SK-N-SH treated with all-trans-retinoic acid at 6 μM for 48 hours (cell line): ENCODE data around the gene MCUR1.
A peak's percentile ranks its signal among the peaks of the same experiment; 100 is the strongest.

ENCODE experiments used
- ATAC-seq: fragments of 200-7000 bp; cut with Tn5 transposase; 3 replicates; pipeline ENCODE4 v1.9.1; 2020; ENCODE audit warnings: mild to moderate bottlenecking, moderate library complexity
- ARNTL ChIP-seq: fragments of 450-650 bp; formaldehyde crosslinking; IDR thresholded peaks from 2 replicates; pipeline ENCODE4 v1.5.0; 2020; ENCODE audit warnings: low read depth, mild to moderate bottlenecking, moderate library complexity, borderline replicate concordance
- BACH2 ChIP-seq: fragments of 250-450 bp; sonication (Bioruptor Pico); IDR thresholded peaks from 2 replicates; pipeline ENCODE4 v1.9.0; 2021; ENCODE audit warnings: mild to moderate bottlenecking, borderline replicate concordance
- CSRNP3 ChIP-seq: fragments of 250-450 bp; sonication (Bioruptor Pico); IDR thresholded peaks from 2 replicates; pipeline ENCODE4 v1.5.1; 2021; ENCODE audit warnings: mild to moderate bottlenecking, moderate library complexity
- ESRRG ChIP-seq: fragments of 250-450 bp; sonication (Bioruptor Pico); IDR thresholded peaks from 2 replicates; pipeline ENCODE4 v1.6.1; 2021; ENCODE audit warnings: mild to moderate bottlenecking
- GLIS3 ChIP-seq: fragments of 250-450 bp; sonication (Bioruptor Pico); IDR thresholded peaks from 2 replicates; pipeline ENCODE4 v1.5.0; 2020; ENCODE audit warnings: mild to moderate bottlenecking, moderate library complexity
- ISL1 ChIP-seq: fragments of 250-450 bp; sonication (Bioruptor Pico); IDR thresholded peaks from 2 replicates; pipeline ENCODE4 v2.1.2; 2022; ENCODE audit warnings: mild to moderate bottlenecking, moderate library complexity
- OSR1 ChIP-seq: fragments of 250-450 bp; sonication (Bioruptor Pico); IDR thresholded peaks from 2 replicates; pipeline ENCODE4 v1.8.0; 2022; ENCODE audit warnings: moderate library complexity, mild to moderate bottlenecking, inconsistent platforms
- PATZ1 ChIP-seq: fragments of 250-450 bp; sonication (Bioruptor Pico); IDR thresholded peaks from 2 replicates; pipeline ENCODE4 v1.8.0; 2020; ENCODE audit warnings: mild to moderate bottlenecking, moderate library complexity, borderline replicate concordance
- PPARA ChIP-seq: fragments of 250-450 bp; sonication (Bioruptor Pico); IDR thresholded peaks from 2 replicates; pipeline ENCODE4 v1.5.0; 2020; ENCODE audit warnings: mild to moderate bottlenecking, borderline replicate concordance
- RARB ChIP-seq: fragments of 250-450 bp; sonication (Bioruptor Pico); IDR thresholded peaks from 2 replicates; pipeline ENCODE4 v1.8.0; 2021; ENCODE audit warnings: mild to moderate bottlenecking, moderate library complexity
- SNAI2 ChIP-seq: fragments of 250-450 bp; sonication (Bioruptor Pico); IDR thresholded peaks from 2 replicates; pipeline ENCODE4 v1.5.0; 2020; ENCODE audit warnings: mild to moderate bottlenecking, moderate library complexity
- TOX ChIP-seq: fragments of 250-450 bp; sonication (Bioruptor Pico); IDR thresholded peaks from 2 replicates; pipeline ENCODE4 v1.8.0; 2021; ENCODE audit warnings: mild to moderate bottlenecking, moderate library complexity, borderline replicate concordance
- TSHZ2 ChIP-seq: fragments of 250-450 bp; sonication (Bioruptor Pico); IDR thresholded peaks from 2 replicates; pipeline ENCODE4 v1.5.0; 2020; ENCODE audit warnings: mild to moderate bottlenecking, moderate library complexity
- ZC3H10 ChIP-seq: fragments of 250-450 bp; sonication (Bioruptor Pico); IDR thresholded peaks from 2 replicates; pipeline ENCODE4 v1.5.1; 2021; ENCODE audit warnings: mild to moderate bottlenecking, moderate library complexity
- ZFP3 ChIP-seq: fragments of 250-450 bp; sonication (Bioruptor Pico); IDR thresholded peaks from 2 replicates; pipeline ENCODE4 v1.5.0; 2020; ENCODE audit warnings: mild to moderate bottlenecking, moderate library complexity
- ZNF70 ChIP-seq: fragments of 450-650 bp; formaldehyde crosslinking; IDR thresholded peaks from 2 replicates; pipeline ENCODE4 v1.5.0; 2020; ENCODE audit warnings: mild to moderate bottlenecking, moderate library complexity
- TF ChIP-seq, protein P1 (sequence below): fragments of 250-450 bp; sonication (Bioruptor Pico); IDR thresholded peaks from 2 replicates; pipeline ENCODE4 v1.8.0; 2021; ENCODE audit warnings: low read depth, mild to moderate bottlenecking, moderate library complexity, borderline replicate concordance
- TF ChIP-seq, protein P2 (sequence below): fragments of 250-450 bp; sonication (Bioruptor Pico); IDR thresholded peaks from 2 replicates; pipeline ENCODE4 v1.5.1; 2020; ENCODE audit warnings: low read depth, mild to moderate bottlenecking, moderate library complexity

MCUR1 gene

DNA sequence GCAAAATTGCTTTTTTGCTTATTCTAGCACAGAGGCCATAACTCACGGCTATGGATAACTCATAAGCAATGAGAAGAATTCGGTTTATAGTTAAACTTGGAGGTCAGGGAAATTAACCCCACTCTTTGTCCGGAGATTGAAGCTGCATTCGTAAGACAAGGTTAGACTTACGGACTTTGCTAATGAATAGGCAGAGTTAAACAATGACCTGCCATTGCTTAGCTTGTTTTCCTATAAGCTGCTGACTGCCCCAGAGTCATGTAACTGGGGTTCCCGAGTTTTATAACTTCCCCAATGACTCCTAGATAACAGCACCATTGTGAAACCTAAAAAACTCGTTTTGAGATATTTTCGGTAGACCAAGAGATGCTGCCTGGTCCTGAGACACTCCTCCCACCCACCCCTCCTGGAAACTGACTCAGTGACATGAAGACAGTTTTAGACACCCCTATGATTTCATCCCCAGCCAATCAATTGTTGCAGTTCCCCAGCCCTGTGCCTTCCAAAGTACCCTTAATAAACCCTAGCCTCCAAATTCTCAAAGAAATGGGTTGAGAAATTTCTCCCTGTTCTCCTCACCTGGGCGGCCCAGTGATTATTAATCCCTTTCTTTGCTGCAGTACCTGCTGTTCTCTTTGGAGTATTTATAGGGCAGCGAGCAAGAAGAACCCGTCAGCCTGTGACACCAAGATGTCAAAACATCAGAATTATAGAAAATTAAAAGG, 33.1 kb upstream of the MCUR1 start:
- TF ChIP-seq TOX: no peak
- no peak for TF ChIP-seq RARB (CRISPR knock-in tag)
- no peak for TF ChIP-seq ARNTL (CRISPR knock-in tag)
- TF ChIP-seq ESRRG (CRISPR knock-in tag): no peak
- TF ChIP-seq PATZ1 (CRISPR knock-in tag): no peak
- TF ChIP-seq GLIS3: no peak
- no peak for TF ChIP-seq ISL1 (CRISPR knock-in tag)
- TF ChIP-seq BACH2 (CRISPR knock-in tag): no peak
- TF ChIP-seq, protein P1, sequence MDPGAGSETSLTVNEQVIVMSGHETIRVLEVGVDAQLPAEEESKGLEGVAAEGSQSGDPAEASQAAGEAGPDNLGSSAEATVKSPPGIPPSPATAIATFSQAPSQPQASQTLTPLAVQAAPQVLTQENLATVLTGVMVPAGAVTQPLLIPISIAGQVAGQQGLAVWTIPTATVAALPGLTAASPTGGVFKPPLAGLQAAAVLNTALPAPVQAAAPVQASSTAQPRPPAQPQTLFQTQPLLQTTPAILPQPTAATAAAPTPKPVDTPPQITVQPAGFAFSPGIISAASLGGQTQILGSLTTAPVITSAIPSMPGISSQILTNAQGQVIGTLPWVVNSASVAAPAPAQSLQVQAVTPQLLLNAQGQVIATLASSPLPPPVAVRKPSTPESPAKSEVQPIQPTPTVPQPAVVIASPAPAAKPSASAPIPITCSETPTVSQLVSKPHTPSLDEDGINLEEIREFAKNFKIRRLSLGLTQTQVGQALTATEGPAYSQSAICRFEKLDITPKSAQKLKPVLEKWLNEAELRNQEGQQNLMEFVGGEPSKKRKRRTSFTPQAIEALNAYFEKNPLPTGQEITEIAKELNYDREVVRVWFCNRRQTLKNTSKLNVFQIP (CRISPR knock-in tag): no peak
- TF ChIP-seq TSHZ2 (CRISPR knock-in tag): no peak
- no peak for TF ChIP-seq SNAI2 (CRISPR knock-in tag)
- no peak for TF ChIP-seq OSR1 (CRISPR knock-in tag)
- no peak for TF ChIP-seq CSRNP3 (CRISPR knock-in tag)
- TF ChIP-seq PPARA (CRISPR knock-in tag): no peak
- no peak for TF ChIP-seq ZFP3 (CRISPR knock-in tag)
- TF ChIP-seq ZNF70 (CRISPR knock-in tag): no peak
- no peak for TF ChIP-seq ZC3H10 (CRISPR knock-in tag)
- TF ChIP-seq, protein P2, sequence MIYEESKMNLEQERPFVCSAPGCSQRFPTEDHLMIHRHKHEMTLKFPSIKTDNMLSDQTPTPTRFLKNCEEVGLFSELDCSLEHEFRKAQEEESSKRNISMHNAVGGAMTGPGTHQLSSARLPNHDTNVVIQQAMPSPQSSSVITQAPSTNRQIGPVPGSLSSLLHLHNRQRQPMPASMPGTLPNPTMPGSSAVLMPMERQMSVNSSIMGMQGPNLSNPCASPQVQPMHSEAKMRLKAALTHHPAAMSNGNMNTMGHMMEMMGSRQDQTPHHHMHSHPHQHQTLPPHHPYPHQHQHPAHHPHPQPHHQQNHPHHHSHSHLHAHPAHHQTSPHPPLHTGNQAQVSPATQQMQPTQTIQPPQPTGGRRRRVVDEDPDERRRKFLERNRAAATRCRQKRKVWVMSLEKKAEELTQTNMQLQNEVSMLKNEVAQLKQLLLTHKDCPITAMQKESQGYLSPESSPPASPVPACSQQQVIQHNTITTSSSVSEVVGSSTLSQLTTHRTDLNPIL (CRISPR knock-in tag): no peak
- ATAC-seq: no peak

- no peak for TF ChIP-seq ISL1 (CRISPR knock-in tag)
- TF ChIP-seq ZFP3 (CRISPR knock-in tag): no peak
- no peak for TF ChIP-seq PATZ1 (CRISPR knock-in tag)
- no peak for TF ChIP-seq GLIS3
- TF ChIP-seq, protein P1 (CRISPR knock-in tag): no peak
- ATAC-seq: peak; percentile 52; the same call in 2 of the 3 replicates
These were observed 32.5 kb upstream of the MCUR1 start for GRCh38 chr6:13846841-13847240.
